IMR-90 (cell line): Measurements from ENCODE around the gene CCDC18.

Experiments
- CTCF ChIP-seq: conservative IDR thresholded peaks from 2 replicates; pipeline ENCODE4 v1.5.1; 2012; ENCODE audit warnings: mild to moderate bottlenecking, low read depth, low read length, improper control_type of control experiment
- ELK1 ChIP-seq: fragments of 150-350 bp; IDR thresholded peaks from 2 replicates; pipeline ENCODE4 v1.6.1; 2016; ENCODE audit warnings: low read depth, mild to moderate bottlenecking, low read length, moderate library complexity, borderline replicate concordance
- POLR2A ChIP-seq: IDR thresholded peaks from 2 replicates; pipeline ENCODE4 v1.6.1; 2012; ENCODE audit warnings: mild to moderate bottlenecking, low read depth, low read length

GRCh38 chr1:93172778-93173177, 7.7 kb upstream of the CCDC18 start:
- TF ChIP-seq POLR2A (no peak), CTCF (no peak), ELK1 (no peak)
